WTC11 (cell line): ENCODE data around the gene HLA-F. TPM values are rescaled to one million over a fixed set of nuclear protein-coding genes. Genes with fewer than 3 reads are reported as not detected.

Experiments used
- ATAC-seq: fragments of 200-7000 bp; cut with Tn5 transposase; 2 replicates; pipeline ENCODE4 v1.10.0; 2021; ENCODE audit warnings: mild to moderate bottlenecking, moderate library complexity
- CTCF ChIA-PET: fragments of 300-600 bp; sonication (Branson Sonifier 250); formaldehyde crosslinking; loops from one replicate; lab custom pipeline; 2021; ENCODE audit warnings: antibody characterized with exemption; lab: Charles Lee
- POLR2A ChIA-PET: fragments of 350-600 bp; sonication (Branson Sonifier 250); formaldehyde crosslinking; loops from one replicate; lab custom pipeline; 2021; ENCODE audit warnings: antibody characterized with exemption; lab: Charles Lee
- DNase-seq: peaks from one replicate; pipeline ENCODE4 v3.0.0; 2021; ENCODE audit warnings: low spot score
- H3K27ac Mint-ChIP-seq: 2 replicates; pipeline ENCODE4 v1.8.0; 2021; ENCODE audit warnings: mixed read lengths
- H3K27me3 Mint-ChIP-seq: 2 replicates; pipeline ENCODE4 v1.8.0; 2021; ENCODE audit warnings: low read depth, mild to moderate bottlenecking, moderate library complexity, mixed read lengths
- H3K36me3 Mint-ChIP-seq: 2 replicates; pipeline ENCODE4 v1.8.0; 2021; ENCODE audit warnings: mixed read lengths
- H3K4me1 Mint-ChIP-seq: 2 replicates; pipeline ENCODE4 v1.8.0; 2022; ENCODE audit warnings: mixed read lengths
- H3K4me3 Mint-ChIP-seq: 2 replicates; pipeline ENCODE4 v1.8.0; 2021; ENCODE audit warnings: mild to moderate bottlenecking, moderate library complexity, mixed read lengths
- H3K9me3 Mint-ChIP-seq: 2 replicates; pipeline ENCODE4 v1.8.0; 2021; ENCODE audit warnings: mixed read lengths
- ATF1 ChIP-seq: sonication (generic); formaldehyde crosslinking; IDR thresholded peaks from 2 replicates; pipeline ENCODE4 v1.8.1; 2023; ENCODE audit warnings: mild to moderate bottlenecking, moderate library complexity, missing genetic modification reagents
- CREB1 ChIP-seq: sonication (generic); formaldehyde crosslinking; IDR thresholded peaks from 2 replicates; pipeline ENCODE4 v1.8.0; 2023; ENCODE audit warnings: mild to moderate bottlenecking, missing genetic modification reagents
- E2F1 ChIP-seq: sonication (generic); formaldehyde crosslinking; IDR thresholded peaks from 2 replicates; pipeline ENCODE4 v1.8.0; 2022; ENCODE audit warnings: mild to moderate bottlenecking, missing genetic modification reagents
- EMX1 ChIP-seq: fragments of 250-450 bp; sonication (Bioruptor Pico); IDR thresholded peaks from 2 replicates; pipeline ENCODE4 v1.8.0; 2021; ENCODE audit warnings: mild to moderate bottlenecking
- ESRRA ChIP-seq: sonication (generic); formaldehyde crosslinking; IDR thresholded peaks from 2 replicates; pipeline ENCODE4 v1.8.1; 2022; ENCODE audit warnings: mild to moderate bottlenecking, missing genetic modification reagents, borderline replicate concordance
- ETV6 ChIP-seq: sonication (generic); formaldehyde crosslinking; IDR thresholded peaks from 2 replicates; pipeline ENCODE4 v1.8.1; 2022; ENCODE audit warnings: mild to moderate bottlenecking, missing genetic modification reagents
- GABPB1 ChIP-seq: sonication (generic); formaldehyde crosslinking; IDR thresholded peaks from 2 replicates; pipeline ENCODE4 v1.8.1; 2023; ENCODE audit warnings: mild to moderate bottlenecking, missing genetic modification reagents
- NFATC4 ChIP-seq: fragments of 250-450 bp; sonication (Bioruptor Pico); IDR thresholded peaks from 2 replicates; pipeline ENCODE4 v1.9.0; 2021; ENCODE audit warnings: mild to moderate bottlenecking
- PREB ChIP-seq: sonication (generic); formaldehyde crosslinking; IDR thresholded peaks from 2 replicates; pipeline ENCODE4 v1.8.1; 2022; ENCODE audit warnings: mild to moderate bottlenecking, missing genetic modification reagents, moderate library complexity, borderline replicate concordance
- RORB ChIP-seq: fragments of 250-450 bp; sonication (Bioruptor Pico); IDR thresholded peaks from 2 replicates; pipeline ENCODE4 v1.9.0; 2021; ENCODE audit warnings: mild to moderate bottlenecking
- SMAD3 ChIP-seq: sonication (generic); formaldehyde crosslinking; IDR thresholded peaks from 2 replicates; pipeline ENCODE4 v1.8.0; 2022; ENCODE audit warnings: missing genetic modification reagents, mild to moderate bottlenecking, borderline replicate concordance
- SOX15 ChIP-seq: fragments of 250-450 bp; sonication (Bioruptor Pico); IDR thresholded peaks from 2 replicates; pipeline ENCODE4 v1.9.0; 2021; ENCODE audit warnings: mild to moderate bottlenecking
- TEAD1 ChIP-seq: sonication (generic); formaldehyde crosslinking; IDR thresholded peaks from 2 replicates; pipeline ENCODE4 v1.8.0; 2022; ENCODE audit warnings: mild to moderate bottlenecking, missing genetic modification reagents
- ZNF423 ChIP-seq: fragments of 250-450 bp; sonication (Bioruptor Pico); IDR thresholded peaks from 2 replicates; pipeline ENCODE4 v2.1.2; 2022; ENCODE audit warnings: mild to moderate bottlenecking, moderate library complexity
- total RNA-seq: library from RNA; stranded (reverse); gene quantifications from 3 replicates; pipeline ENCODE4 v1.2.3, GENCODE V29; 2021
- TF ChIP-seq, protein P1 (sequence below): sonication (generic); formaldehyde crosslinking; IDR thresholded peaks from 2 replicates; pipeline ENCODE4 v1.8.1; 2023; ENCODE audit warnings: mild to moderate bottlenecking, missing genetic modification reagents, borderline replicate concordance
- TF ChIP-seq, protein P2 (sequence below): sonication (generic); formaldehyde crosslinking; IDR thresholded peaks from 2 replicates; pipeline ENCODE4 v1.8.0; 2022; ENCODE audit warnings: mild to moderate bottlenecking, missing genetic modification reagents
- TF ChIP-seq, protein P3 (sequence below): sonication (generic); formaldehyde crosslinking; IDR thresholded peaks from 2 replicates; pipeline ENCODE4 v1.8.1; 2022; ENCODE audit warnings: low read depth, missing genetic modification reagents, borderline replicate concordance
- TF ChIP-seq, protein P4 (sequence below): sonication (generic); formaldehyde crosslinking; IDR thresholded peaks from 2 replicates; pipeline ENCODE4 v1.8.0; 2022; ENCODE audit warnings: missing genetic modification reagents

Gene HLA-F
- total RNA-seq, 1 experiment from 2014 or later: 7.5 TPM

DNA sequence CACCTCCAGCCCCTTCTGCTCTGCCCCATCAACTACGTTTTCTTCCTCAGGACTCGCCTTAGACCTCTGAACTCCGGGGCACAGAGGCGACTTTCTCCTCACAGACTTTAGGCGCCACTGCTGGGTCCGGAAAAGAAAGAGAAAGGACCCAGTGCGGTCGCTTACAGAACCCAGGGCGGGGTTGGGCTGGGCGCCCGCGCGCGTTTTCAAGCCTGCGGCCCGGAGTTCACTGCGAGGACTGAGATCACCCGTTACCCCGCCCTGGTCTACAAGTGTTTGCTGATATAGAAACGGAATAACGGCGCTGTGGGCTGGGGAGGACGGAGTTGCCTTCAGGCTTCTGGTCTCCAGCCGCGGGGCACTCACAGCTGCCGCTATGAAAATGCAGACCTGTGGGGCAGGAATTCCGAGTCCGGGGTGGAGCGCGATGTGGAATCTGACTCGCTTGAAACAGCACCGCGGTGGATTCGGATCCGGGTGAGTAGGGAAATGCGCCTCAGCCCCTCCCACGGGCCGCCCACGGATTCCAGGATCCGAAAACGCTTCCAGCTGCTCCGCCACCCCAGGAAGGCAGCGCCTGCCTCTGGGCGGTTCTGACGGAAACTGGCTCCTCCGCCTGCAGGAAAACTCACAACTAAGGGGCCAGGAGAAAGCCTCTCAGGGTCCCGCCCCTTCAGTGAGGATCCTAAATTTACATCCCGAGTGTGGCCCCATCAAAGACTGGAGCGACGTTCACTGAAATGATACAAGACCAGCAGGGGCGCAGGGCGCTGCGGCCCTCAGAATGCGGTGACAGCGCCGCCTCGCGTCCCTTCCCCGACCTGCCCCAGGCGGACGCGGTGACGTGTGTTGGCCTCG lies 29.4 kb downstream of the HLA-F start (continued):
- TF ChIP-seq, protein P1, sequence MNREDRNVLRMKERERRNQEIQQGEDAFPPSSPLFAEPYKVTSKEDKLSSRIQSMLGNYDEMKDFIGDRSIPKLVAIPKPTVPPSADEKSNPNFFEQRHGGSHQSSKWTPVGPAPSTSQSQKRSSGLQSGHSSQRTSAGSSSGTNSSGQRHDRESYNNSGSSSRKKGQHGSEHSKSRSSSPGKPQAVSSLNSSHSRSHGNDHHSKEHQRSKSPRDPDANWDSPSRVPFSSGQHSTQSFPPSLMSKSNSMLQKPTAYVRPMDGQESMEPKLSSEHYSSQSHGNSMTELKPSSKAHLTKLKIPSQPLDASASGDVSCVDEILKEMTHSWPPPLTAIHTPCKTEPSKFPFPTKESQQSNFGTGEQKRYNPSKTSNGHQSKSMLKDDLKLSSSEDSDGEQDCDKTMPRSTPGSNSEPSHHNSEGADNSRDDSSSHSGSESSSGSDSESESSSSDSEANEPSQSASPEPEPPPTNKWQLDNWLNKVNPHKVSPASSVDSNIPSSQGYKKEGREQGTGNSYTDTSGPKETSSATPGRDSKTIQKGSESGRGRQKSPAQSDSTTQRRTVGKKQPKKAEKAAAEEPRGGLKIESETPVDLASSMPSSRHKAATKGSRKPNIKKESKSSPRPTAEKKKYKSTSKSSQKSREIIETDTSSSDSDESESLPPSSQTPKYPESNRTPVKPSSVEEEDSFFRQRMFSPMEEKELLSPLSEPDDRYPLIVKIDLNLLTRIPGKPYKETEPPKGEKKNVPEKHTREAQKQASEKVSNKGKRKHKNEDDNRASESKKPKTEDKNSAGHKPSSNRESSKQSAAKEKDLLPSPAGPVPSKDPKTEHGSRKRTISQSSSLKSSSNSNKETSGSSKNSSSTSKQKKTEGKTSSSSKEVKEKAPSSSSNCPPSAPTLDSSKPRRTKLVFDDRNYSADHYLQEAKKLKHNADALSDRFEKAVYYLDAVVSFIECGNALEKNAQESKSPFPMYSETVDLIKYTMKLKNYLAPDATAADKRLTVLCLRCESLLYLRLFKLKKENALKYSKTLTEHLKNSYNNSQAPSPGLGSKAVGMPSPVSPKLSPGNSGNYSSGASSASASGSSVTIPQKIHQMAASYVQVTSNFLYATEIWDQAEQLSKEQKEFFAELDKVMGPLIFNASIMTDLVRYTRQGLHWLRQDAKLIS (CRISPR knock-in tag): no peak
- peak; percentile 73; the same call in 1 of the 2 replicates for TF ChIP-seq ETV6
- TF ChIP-seq, protein P2, sequence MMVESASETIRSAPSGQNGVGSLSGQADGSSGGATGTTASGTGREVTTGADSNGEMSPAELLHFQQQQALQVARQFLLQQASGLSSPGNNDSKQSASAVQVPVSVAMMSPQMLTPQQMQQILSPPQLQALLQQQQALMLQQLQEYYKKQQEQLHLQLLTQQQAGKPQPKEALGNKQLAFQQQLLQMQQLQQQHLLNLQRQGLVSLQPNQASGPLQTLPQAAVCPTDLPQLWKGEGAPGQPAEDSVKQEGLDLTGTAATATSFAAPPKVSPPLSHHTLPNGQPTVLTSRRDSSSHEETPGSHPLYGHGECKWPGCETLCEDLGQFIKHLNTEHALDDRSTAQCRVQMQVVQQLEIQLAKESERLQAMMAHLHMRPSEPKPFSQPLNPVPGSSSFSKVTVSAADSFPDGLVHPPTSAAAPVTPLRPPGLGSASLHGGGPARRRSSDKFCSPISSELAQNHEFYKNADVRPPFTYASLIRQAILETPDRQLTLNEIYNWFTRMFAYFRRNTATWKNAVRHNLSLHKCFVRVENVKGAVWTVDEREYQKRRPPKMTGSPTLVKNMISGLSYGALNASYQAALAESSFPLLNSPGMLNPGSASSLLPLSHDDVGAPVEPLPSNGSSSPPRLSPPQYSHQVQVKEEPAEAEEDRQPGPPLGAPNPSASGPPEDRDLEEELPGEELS (CRISPR knock-in tag): peak; percentile 21; the same call in 1 of the 2 replicates
- peak; percentile 57; the same call in 1 of the 2 replicates for TF ChIP-seq TEAD1 (CRISPR knock-in tag)
- no peak for TF ChIP-seq ZNF423 (CRISPR knock-in tag)
- TF ChIP-seq, protein P3, sequence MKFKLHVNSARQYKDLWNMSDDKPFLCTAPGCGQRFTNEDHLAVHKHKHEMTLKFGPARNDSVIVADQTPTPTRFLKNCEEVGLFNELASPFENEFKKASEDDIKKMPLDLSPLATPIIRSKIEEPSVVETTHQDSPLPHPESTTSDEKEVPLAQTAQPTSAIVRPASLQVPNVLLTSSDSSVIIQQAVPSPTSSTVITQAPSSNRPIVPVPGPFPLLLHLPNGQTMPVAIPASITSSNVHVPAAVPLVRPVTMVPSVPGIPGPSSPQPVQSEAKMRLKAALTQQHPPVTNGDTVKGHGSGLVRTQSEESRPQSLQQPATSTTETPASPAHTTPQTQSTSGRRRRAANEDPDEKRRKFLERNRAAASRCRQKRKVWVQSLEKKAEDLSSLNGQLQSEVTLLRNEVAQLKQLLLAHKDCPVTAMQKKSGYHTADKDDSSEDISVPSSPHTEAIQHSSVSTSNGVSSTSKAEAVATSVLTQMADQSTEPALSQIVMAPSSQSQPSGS (CRISPR knock-in tag): no peak
- no peak for TF ChIP-seq NFATC4 (CRISPR knock-in tag)

- ChIA-PET CTCF (interaction anchor here (1.0 to 2.9 kb wide), 8 partner anchors 10 to 99 kb away, joined by 3 to 16 read pairs (median 5); no protein-coding TSS in a partner anchor), POLR2A (interaction anchor here (0.8 kb wide), 1 partner anchor 103 kb away, joined by 6 read pairs; no protein-coding TSS in a partner anchor)
- Mint-ChIP-seq H3K36me3 (no peaks in the 10 kb centered on the region), H3K27ac (no peak overlapping the region), H3K4me1 (peaks cover 57% of the 10 kb centered on the region), H3K9me3 (peaks cover 5% of the 10 kb centered on the region; the same call in 1 of the 2 replicates), H3K4me3 (peak overlapping the region; percentile 85), H3K27me3 (peaks cover 48% of the 10 kb centered on the region)
- ATAC-seq (no peak), DNase-seq (no peak)
- no peak for TF ChIP-seq RORB (CRISPR knock-in tag)
- no peak for TF ChIP-seq EMX1
- no peak for TF ChIP-seq ATF1 (CRISPR knock-in tag)
- TF ChIP-seq E2F1 (CRISPR knock-in tag): no peak
- no peak for TF ChIP-seq ESRRA (CRISPR knock-in tag)
- no peak for TF ChIP-seq SOX15
- TF ChIP-seq CREB1: no peak
- no peak for TF ChIP-seq PREB
- TF ChIP-seq, protein P2 (CRISPR knock-in tag): no peak
- no peak for TF ChIP-seq SMAD3 (CRISPR knock-in tag)
- TF ChIP-seq, protein P4, sequence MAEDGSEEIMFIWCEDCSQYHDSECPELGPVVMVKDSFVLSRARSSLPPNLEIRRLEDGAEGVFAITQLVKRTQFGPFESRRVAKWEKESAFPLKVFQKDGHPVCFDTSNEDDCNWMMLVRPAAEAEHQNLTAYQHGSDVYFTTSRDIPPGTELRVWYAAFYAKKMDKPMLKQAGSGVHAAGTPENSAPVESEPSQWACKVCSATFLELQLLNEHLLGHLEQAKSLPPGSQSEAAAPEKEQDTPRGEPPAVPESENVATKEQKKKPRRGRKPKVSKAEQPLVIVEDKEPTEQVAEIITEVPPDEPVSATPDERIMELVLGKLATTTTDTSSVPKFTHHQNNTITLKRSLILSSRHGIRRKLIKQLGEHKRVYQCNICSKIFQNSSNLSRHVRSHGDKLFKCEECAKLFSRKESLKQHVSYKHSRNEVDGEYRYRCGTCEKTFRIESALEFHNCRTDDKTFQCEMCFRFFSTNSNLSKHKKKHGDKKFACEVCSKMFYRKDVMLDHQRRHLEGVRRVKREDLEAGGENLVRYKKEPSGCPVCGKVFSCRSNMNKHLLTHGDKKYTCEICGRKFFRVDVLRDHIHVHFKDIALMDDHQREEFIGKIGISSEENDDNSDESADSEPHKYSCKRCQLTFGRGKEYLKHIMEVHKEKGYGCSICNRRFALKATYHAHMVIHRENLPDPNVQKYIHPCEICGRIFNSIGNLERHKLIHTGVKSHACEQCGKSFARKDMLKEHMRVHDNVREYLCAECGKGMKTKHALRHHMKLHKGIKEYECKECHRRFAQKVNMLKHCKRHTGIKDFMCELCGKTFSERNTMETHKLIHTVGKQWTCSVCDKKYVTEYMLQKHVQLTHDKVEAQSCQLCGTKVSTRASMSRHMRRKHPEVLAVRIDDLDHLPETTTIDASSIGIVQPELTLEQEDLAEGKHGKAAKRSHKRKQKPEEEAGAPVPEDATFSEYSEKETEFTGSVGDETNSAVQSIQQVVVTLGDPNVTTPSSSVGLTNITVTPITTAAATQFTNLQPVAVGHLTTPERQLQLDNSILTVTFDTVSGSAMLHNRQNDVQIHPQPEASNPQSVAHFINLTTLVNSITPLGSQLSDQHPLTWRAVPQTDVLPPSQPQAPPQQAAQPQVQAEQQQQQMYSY: no peak
- no peak for TF ChIP-seq GABPB1 (CRISPR knock-in tag)
Measured at GRCh38 chr6:29753309-29753644, 30.0 kb downstream of the HLA-F start.
